ENCODE data around the gene NDRG2. TPM values are rescaled to one million over a fixed set of nuclear protein-coding genes. Genes with fewer than 3 reads are reported as not detected.

NDRG2 gene
- total RNA-seq, 1 experiment from 2014 or later, result 18.9 TPM

- Histone ChIP-seq H3K9me2 (ENCODE audit: insufficient read depth) (no peaks in the 10 kb centered on the region), H3K4me1 (ENCODE audit: control insufficient read depth in 1 of 2, insufficient read depth in 2 of 2, low read length in 2 of 2) (peaks cover 0 to 7% of the 10 kb centered on the region in 2 experiments; a peak in 1 of 4 replicates), H3K4me2 (ENCODE audit: low read length) (no peak overlapping the region), H3K79me2 (ENCODE audit: insufficient read depth, low read length) (no peaks in the 10 kb centered on the region), H3K27ac (ENCODE audit: low read depth, low read length) (no peak overlapping the region), H3K9me3 (ENCODE audit: control insufficient read depth in 1 of 2, insufficient read depth in 1 of 2, low read depth in 1 of 2, low read length in 2 of 2) (no peaks in the 10 kb centered on the region), H3K27me3 (ENCODE audit: insufficient read depth, low read length) (no peaks in the 10 kb centered on the region; the same call in 1 of the 2 replicates), H3K9ac (ENCODE audit: low read length) (no peak overlapping the region), H3K36me3 (ENCODE audit: control insufficient read depth in 1 of 2, insufficient read depth in 2 of 2, low read length in 2 of 2) (no peaks in the 10 kb centered on the region), H3K4me3 (replicated peaks in 1 of 2; ENCODE audit: low read depth in 1 of 2, low read length in 2 of 2) (no peak overlapping the region), H2AFZ (ENCODE audit: low read depth, low read length, poor library complexity, severe bottlenecking) (no peak overlapping the region), H4K20me1 (ENCODE audit: insufficient read depth) (no peaks in the 10 kb centered on the region)
- CTCF ChIA-PET, result interaction anchor here (5.2 kb wide), 1 partner anchor 18 kb away, joined by 25 read pairs; no protein-coding TSS in a partner anchor
- TF ChIP-seq ELF1 (IDR thresholded peaks at IDR 0.05; ENCODE audit: borderline replicate concordance, low read depth), result no peak
- no peak for TF ChIP-seq FOSL1 (IDR thresholded peaks at IDR 0.05; ENCODE audit: low read depth)
- no peak for TF ChIP-seq TCF7L2 (IDR thresholded peaks at IDR 0.05; ENCODE audit: borderline replicate concordance, extremely low read depth, insufficient read depth, insufficient read length)
- TF ChIP-seq ATF3 (IDR thresholded peaks at IDR 0.05), result no peak
- TF ChIP-seq ZBTB33 (IDR thresholded peaks at IDR 0.05; ENCODE audit: extremely low read depth, insufficient replicate concordance, low read length), result no peak
- TF ChIP-seq EZH2phosphoT487 (IDR thresholded peaks at IDR 0.05; ENCODE audit: borderline replicate concordance), result no peak
- no peak for TF ChIP-seq SIN3A (IDR thresholded peaks at IDR 0.05; ENCODE audit: low read depth)
- TF ChIP-seq SP1 (IDR thresholded peaks at IDR 0.05; ENCODE audit: low read depth), result no peak
- TF ChIP-seq REST (IDR thresholded peaks at IDR 0.05; ENCODE audit: low read depth), result no peak
- TF ChIP-seq CBX3 (IDR thresholded peaks at IDR 0.05; ENCODE audit: low read depth), result no peak
- no peak for TF ChIP-seq ZFX (IDR thresholded peaks at IDR 0.05)
- TF ChIP-seq EZH2 (IDR thresholded peaks at IDR 0.05), result no peak
- TF ChIP-seq RAD21 (IDR thresholded peaks at IDR 0.05; ENCODE audit: low read depth), result no peak
- TF ChIP-seq CTCF (IDR thresholded peaks at IDR 0.05 in 2 of 3, conservative IDR thresholded peaks at IDR 0.05 in 1 of 3; ENCODE audit: borderline replicate concordance in 1 of 3, insufficient read depth in 1 of 3, low read depth in 2 of 3, low read length in 2 of 3), result no peak
- no peak for TF ChIP-seq SRF (IDR thresholded peaks at IDR 0.05; ENCODE audit: low read depth)
- no peak for TF ChIP-seq YY1 (IDR thresholded peaks at IDR 0.05; ENCODE audit: extremely low read depth, insufficient replicate concordance, low read depth, low read length)
- intact Hi-C loops (cut with micrococcal nuclease), result no loop called here
- no peak for ATAC-seq
- RAD21 ChIA-PET (ENCODE audit: low non-redundant PET in 1 of 2, low total read pairs in 2 of 2, uncharacterized antibody in 2 of 2, unreplicated experiment in 2 of 2), result no interaction called here
- POLR2A ChIA-PET, result no interaction called here
- no TSS peak for BruUV-seq (replicated peaks)
- no peak for DNase-seq (ENCODE audit: low read depth, low spot score)
Measured at GRCh38 chr14:21033133-21033698, 8.4 kb upstream of the NDRG2 start.

All from HCT116 (cell line).